ENCODE measurements around the gene SLC7A1.

- no peak for TF ChIP-seq CTCF (IDR thresholded peaks at IDR 0.05)
- TF ChIP-seq POLR2A (IDR thresholded peaks at IDR 0.05), result no peak
These were observed 119.4 kb downstream of the SLC7A1 start for GRCh38 chr13:29476046-29476445.
